HL-60 (cell line): ENCODE results near the gene TAF6L.

ENCODE experiments used
- DNase-seq, 2 experiments: peaks; one replicate each; pipeline ENCODE4 v3.0.0-alpha.2; 2010 to 2020; ENCODE audit warnings: low read depth in 1 of 2, low spot score in 1 of 2
- H3K27ac ChIP-seq: fragments of 250-450 bp; sonication (Bioruptor Pico); replicated peaks from 2 replicates; pipeline ENCODE4 v1.5.1; 2020; ENCODE audit warnings: mild to moderate bottlenecking, moderate library complexity
- H3K27me3 ChIP-seq: fragments of 250-450 bp; sonication (Bioruptor Pico); 2 replicates; pipeline ENCODE4 v1.5.1; 2021; ENCODE audit warnings: mild to moderate bottlenecking, moderate library complexity; ENCODE audit not compliant: insufficient read depth, poor library complexity, severe bottlenecking
- H3K4me3 ChIP-seq: replicated peaks from 2 replicates; pipeline ENCODE4 v1.5.1; 2011; ENCODE audit warnings: mild to moderate bottlenecking, control low read depth, low read length; ENCODE audit not compliant: insufficient read depth
- CTCF ChIP-seq: IDR thresholded peaks from one replicate; pipeline ENCODE4 v1.5.1; 2011; ENCODE audit warnings: low read length, control low read depth, inconsistent platforms; ENCODE audit not compliant: insufficient read depth
- GABPA ChIP-seq: IDR thresholded peaks from 2 replicates; pipeline ENCODE4 v1.6.1; 2012; ENCODE audit warnings: low read depth
- POLR2AphosphoS5 ChIP-seq: IDR thresholded peaks from 2 replicates; pipeline ENCODE4 v1.6.1; 2012; ENCODE audit warnings: low read depth
- REST ChIP-seq: IDR thresholded peaks from 2 replicates; pipeline ENCODE4 v1.6.1; 2012; ENCODE audit warnings: low read depth; ENCODE audit not compliant: insufficient replicate concordance
- SPI1 ChIP-seq: IDR thresholded peaks from 2 replicates; pipeline ENCODE4 v1.6.1; 2012; ENCODE audit warnings: low read depth, mild to moderate bottlenecking, borderline replicate concordance

Gene TAF6L

DNA sequence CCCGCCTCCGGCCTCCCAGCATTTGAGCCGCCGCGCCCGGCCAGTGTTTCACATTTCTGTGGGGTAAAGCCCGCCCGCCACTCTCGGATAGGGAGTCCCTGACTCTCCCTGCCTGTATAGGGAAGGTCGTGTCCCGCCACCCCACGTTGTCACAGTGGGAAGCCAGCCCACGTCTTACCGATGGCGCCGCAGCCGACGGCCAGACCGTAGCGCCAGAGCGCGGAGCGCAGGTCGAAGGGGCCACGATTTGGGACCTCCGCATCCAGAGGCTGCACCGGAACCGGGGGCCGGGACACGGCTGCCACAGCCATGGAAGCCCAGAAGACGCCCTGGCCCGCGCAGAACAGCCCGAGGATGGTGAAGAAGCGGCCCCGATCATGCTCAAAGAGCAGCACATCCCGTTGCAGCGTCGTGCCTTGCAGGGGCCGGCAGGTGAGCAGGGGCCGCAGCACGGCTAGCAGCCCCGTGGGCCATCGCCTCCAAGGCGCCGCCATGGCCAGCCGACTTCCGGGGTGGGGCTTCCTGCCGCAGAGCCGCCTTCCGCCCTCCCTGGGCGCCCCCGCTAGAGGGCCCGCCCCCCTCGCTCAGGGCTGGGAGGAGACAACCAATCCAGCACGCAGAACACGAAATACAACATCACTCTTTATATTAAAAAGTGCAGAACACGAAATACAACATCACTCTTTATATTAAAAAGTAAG, 20.5 kb downstream of the TAF6L start, which contains the start of gene TMEM223:
Gene TMEM223, minus strand, starts transcription at position 506 of the 701 bp plus-strand sequence. Its CDS starts 12 bp downstream, at position 494.
- Histone ChIP-seq H3K27me3 (no peaks in the 10 kb centered on the region), H3K4me3 (peak within 1 kb of the TSS; percentile 97), H3K27ac (peak within 1 kb of the TSS; percentile 87)
- peak in 1 of 2 experiments; percentile 88 for DNase-seq
- TF ChIP-seq GABPA, result peak; percentile 82
- TF ChIP-seq SPI1, result no peak
- TF ChIP-seq POLR2AphosphoS5, result peak; percentile 96
- TF ChIP-seq REST, result peak; percentile 50
- no peak for TF ChIP-seq CTCF

GRCh38 chr11:62792202-62792575, 21.0 kb downstream of the TAF6L start:
- TF ChIP-seq CTCF (no peak), GABPA (no peak), POLR2AphosphoS5 (no peak), REST (no peak), SPI1 (no peak)
- DNase-seq, result no peak
- Histone ChIP-seq H3K27ac (peak overlapping the region; percentile 87), H3K27me3 (no peaks in the 10 kb centered on the region), H3K4me3 (peak overlapping the region; percentile 97)

- no peak for DNase-seq
- H3K4me3 ChIP-seq, result no peak overlapping the region
- no peak overlapping the region for H3K27ac ChIP-seq
- H3K27me3 ChIP-seq, result no peaks in the 10 kb centered on the region
- TF ChIP-seq GABPA, result no peak
- TF ChIP-seq REST, result no peak
Observed at GRCh38 chr11:62794201-62794775, 23.1 kb downstream of the TAF6L start.
